ENCODE data around the gene JAKMIP2.

DNA sequence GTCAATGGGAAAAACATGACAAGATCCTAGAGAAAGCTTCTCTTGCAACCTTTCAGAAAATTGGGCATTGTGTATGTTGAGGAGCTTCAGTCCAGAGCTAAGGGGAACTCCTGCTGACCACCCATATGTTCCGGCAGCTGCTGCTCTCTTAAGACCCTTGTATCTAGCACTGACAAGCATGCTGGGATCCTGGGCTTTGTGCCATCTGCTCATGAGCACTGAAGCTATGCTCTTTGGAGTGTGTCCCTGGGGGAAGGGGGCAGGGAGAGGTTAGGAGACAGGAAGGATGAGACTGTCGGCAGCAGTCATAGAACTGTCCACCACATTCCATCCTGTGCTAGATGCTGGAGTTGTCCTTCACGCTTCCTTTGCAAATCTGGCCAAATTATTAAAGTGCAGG, 109.3 kb downstream of the JAKMIP2 start:
- TF ChIP-seq CTCF (conservative IDR thresholded peaks at IDR 0.05), result no peak
- TF ChIP-seq EZH2 (IDR thresholded peaks at IDR 0.05; ENCODE audit: low read depth), result no peak
